Neural cell (in vitro differentiated cells): ENCODE data around the gene CCDC88C.

Experiments
- EP300 ChIP-seq: fragments of 450-650 bp; conservative IDR thresholded peaks from 2 replicates; pipeline ENCODE4 v1.6.1; 2014; ENCODE audit warnings: antibody characterized with exemption, mild to moderate bottlenecking, moderate library complexity; ENCODE audit not compliant: poor library complexity, severe bottlenecking
- EZH2 ChIP-seq: fragments of 200-600, 300-800 bp; shearing (Covaris generic), sonication (generic); IDR thresholded peaks from 2 replicates; pipeline ENCODE4 v1.6.1; 2014; ENCODE audit warnings: antibody characterized with exemption, low read length, borderline replicate concordance, mild to moderate bottlenecking; ENCODE audit not compliant: insufficient read depth, poor library complexity, severe bottlenecking
- POLR2AphosphoS5 ChIP-seq: IDR thresholded peaks from 2 replicates; pipeline ENCODE4 v1.6.1; 2012
- SMC3 ChIP-seq: fragments of 450-650 bp; conservative IDR thresholded peaks from 2 replicates; pipeline ENCODE4 v1.6.1; 2014; ENCODE audit warnings: antibody characterized with exemption, mild to moderate bottlenecking, moderate library complexity; ENCODE audit not compliant: poor library complexity
- TF ChIP-seq, protein P1 (sequence below): fragments of 450-650 bp; IDR thresholded peaks from 2 replicates; pipeline ENCODE4 v1.5.1; 2014; ENCODE audit warnings: antibody characterized with exemption, mild to moderate bottlenecking, moderate library complexity; ENCODE audit not compliant: poor library complexity, severe bottlenecking
- TF ChIP-seq, protein P2 (sequence below): IDR thresholded peaks from 2 replicates; pipeline ENCODE4 v1.6.1; 2012; ENCODE audit warnings: borderline replicate concordance

DNA sequence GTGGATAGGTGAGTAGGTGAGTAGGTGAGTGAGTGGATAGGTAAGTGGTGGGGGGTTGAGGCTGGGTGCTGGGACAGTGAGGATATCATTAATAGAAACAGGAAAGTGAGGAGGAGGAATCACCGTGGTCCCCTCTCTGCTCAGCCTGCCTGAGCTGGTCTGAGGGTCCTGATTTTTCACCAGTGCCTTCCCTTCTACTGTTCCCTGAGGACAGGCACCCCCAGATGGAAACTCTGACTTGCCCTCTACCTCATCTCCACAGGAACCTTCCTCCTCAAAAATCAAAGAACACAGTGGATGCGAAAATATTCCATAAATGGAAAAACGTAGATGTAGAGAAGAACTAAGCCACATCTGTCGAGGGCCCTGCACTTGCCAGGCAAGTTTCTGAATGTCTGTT is 175.0 kb downstream of the CCDC88C start:
- TF ChIP-seq, protein P1, sequence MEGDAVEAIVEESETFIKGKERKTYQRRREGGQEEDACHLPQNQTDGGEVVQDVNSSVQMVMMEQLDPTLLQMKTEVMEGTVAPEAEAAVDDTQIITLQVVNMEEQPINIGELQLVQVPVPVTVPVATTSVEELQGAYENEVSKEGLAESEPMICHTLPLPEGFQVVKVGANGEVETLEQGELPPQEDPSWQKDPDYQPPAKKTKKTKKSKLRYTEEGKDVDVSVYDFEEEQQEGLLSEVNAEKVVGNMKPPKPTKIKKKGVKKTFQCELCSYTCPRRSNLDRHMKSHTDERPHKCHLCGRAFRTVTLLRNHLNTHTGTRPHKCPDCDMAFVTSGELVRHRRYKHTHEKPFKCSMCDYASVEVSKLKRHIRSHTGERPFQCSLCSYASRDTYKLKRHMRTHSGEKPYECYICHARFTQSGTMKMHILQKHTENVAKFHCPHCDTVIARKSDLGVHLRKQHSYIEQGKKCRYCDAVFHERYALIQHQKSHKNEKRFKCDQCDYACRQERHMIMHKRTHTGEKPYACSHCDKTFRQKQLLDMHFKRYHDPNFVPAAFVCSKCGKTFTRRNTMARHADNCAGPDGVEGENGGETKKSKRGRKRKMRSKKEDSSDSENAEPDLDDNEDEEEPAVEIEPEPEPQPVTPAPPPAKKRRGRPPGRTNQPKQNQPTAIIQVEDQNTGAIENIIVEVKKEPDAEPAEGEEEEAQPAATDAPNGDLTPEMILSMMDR = no peak
- TF ChIP-seq EZH2 (no peak), SMC3 (no peak), EP300 (no peak), POLR2AphosphoS5 (no peak)
- TF ChIP-seq, protein P2, sequence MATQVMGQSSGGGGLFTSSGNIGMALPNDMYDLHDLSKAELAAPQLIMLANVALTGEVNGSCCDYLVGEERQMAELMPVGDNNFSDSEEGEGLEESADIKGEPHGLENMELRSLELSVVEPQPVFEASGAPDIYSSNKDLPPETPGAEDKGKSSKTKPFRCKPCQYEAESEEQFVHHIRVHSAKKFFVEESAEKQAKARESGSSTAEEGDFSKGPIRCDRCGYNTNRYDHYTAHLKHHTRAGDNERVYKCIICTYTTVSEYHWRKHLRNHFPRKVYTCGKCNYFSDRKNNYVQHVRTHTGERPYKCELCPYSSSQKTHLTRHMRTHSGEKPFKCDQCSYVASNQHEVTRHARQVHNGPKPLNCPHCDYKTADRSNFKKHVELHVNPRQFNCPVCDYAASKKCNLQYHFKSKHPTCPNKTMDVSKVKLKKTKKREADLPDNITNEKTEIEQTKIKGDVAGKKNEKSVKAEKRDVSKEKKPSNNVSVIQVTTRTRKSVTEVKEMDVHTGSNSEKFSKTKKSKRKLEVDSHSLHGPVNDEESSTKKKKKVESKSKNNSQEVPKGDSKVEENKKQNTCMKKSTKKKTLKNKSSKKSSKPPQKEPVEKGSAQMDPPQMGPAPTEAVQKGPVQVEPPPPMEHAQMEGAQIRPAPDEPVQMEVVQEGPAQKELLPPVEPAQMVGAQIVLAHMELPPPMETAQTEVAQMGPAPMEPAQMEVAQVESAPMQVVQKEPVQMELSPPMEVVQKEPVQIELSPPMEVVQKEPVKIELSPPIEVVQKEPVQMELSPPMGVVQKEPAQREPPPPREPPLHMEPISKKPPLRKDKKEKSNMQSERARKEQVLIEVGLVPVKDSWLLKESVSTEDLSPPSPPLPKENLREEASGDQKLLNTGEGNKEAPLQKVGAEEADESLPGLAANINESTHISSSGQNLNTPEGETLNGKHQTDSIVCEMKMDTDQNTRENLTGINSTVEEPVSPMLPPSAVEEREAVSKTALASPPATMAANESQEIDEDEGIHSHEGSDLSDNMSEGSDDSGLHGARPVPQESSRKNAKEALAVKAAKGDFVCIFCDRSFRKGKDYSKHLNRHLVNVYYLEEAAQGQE = no peak
